M059J (cell line): Measurements from ENCODE around the gene CTSA. TPM values are rescaled to one million over a fixed set of nuclear protein-coding genes. Genes with fewer than 3 reads are reported as not detected.
"Not testable (repeated sequence)": the region's sequence is repeated elsewhere in the genome, so short reads cannot be mapped to it uniquely, and the experiment has no call there.

ENCODE experiments used
- DNase-seq: peaks from one replicate; pipeline ENCODE4 v3.0.0-alpha.2; 2012; ENCODE audit warnings: low read depth
- total RNA-seq: library from RNA; depleted of rRNA; stranded (reverse); fragments of >200 nt; shearing (Covaris generic); gene quantifications from 2 replicates; pipeline ENCODE4 v1.2.3, GENCODE V29; 2014

The CTSA gene
- total RNA-seq, 1 experiment from 2014 or later: 253 TPM

- DNase-seq: no peak
Observed at GRCh38 chr20:45866454-45866853, 24.7 kb upstream of the CTSA start.

- no peak for DNase-seq
Observed at GRCh38 chr20:45867136-45867818, 23.9 kb upstream of the CTSA start.

GRCh38 chr20:45867819-45868176 lies 23.3 kb upstream of the CTSA start:
- DNase-seq: peak; percentile 95

- DNase-seq: no peak
Observed at GRCh38 chr20:45872626-45873025, 18.5 kb upstream of the CTSA start.

- DNase-seq: peak; percentile 40
Observed at GRCh38 chr20:45873409-45874103, 17.6 kb upstream of the CTSA start.

GRCh38 chr20:45874104-45874481 lies 17.0 kb upstream of the CTSA start:
- not testable (repeated sequence) for DNase-seq

GRCh38 chr20:45874576-45874975 lies 16.6 kb upstream of the CTSA start:
- no peak for DNase-seq

- no peak for DNase-seq
Observed at GRCh38 chr20:45878076-45878761, 12.9 kb upstream of the CTSA start.

GRCh38 chr20:45880988-45881788 lies 9.9 kb upstream of the CTSA start, which contains the start of gene ZSWIM1:
TSS of gene ZSWIM1 (plus strand) at chr20:45881227. CDS start at chr20:45882593, 1,366 bp downstream.
- DNase-seq: peak; percentile 100

- DNase-seq: no peak
Observed at GRCh38 chr20:45882469-45883099, 8.6 kb upstream of the CTSA start.

GRCh38 chr20:45883100-45883469 lies 8.1 kb upstream of the CTSA start:
- DNase-seq: no peak

GRCh38 chr20:45886590-45887345 lies 4.4 kb upstream of the CTSA start:
- DNase-seq: no peak

GRCh38 chr20:45887346-45887715 lies 3.8 kb upstream of the CTSA start, which contains the start of gene SPATA25:
TSS of gene SPATA25 (minus strand) at chr20:45887622. CDS start at chr20:45887590, 32 bp downstream.
- DNase-seq: no peak

- DNase-seq: no peak
Observed at GRCh38 chr20:45888681-45889080, 2.5 kb upstream of the CTSA start.

GRCh38 chr20:45890077-45890984 lies 804 bp upstream of the CTSA start:
- peak; percentile 53 for DNase-seq

GRCh38 chr20:45892049-45892825 lies 1.1 kb downstream of the CTSA start:
- peak; percentile 64 for DNase-seq

- no peak for DNase-seq
Observed at GRCh38 chr20:45892828-45893500, 1.8 kb downstream of the CTSA start.

GRCh38 chr20:45893831-45894230 lies 2.7 kb downstream of the CTSA start:
- peak; percentile 35 for DNase-seq
